ENCODE results near the gene FASN. TPM values are rescaled to one million over a fixed set of nuclear protein-coding genes. Genes with fewer than 3 reads are reported as not detected.

Gene FASN
- total and polyA plus RNA-seq, 2 of the 13 experiments (the other 11 are each of a cell fraction or from before 2014, with no cell fraction given), result 51.7 to 101 TPM

GRCh38 chr17:82051776-82052637 lies 46.0 kb downstream of the FASN start, which contains the start of the genes GPS1 and RFNG (continued):
- TF ChIP-seq JUND (CRISPR knock-in tag; IDR thresholded peaks at IDR 0.05) (no peak), POGZ (CRISPR knock-in tag; IDR thresholded peaks at IDR 0.05) (no peak), ZKSCAN1 (IDR thresholded peaks at IDR 0.05; ENCODE audit: low read length) (no peak), MBD4 (IDR thresholded peaks at IDR 0.05; ENCODE audit: borderline replicate concordance, low read length) (no peak), LCORL (IDR thresholded peaks at IDR 0.05) (no peak), LCORL (CRISPR knock-in tag; IDR thresholded peaks at IDR 0.05) (no peak), MED1 (CRISPR knock-in tag; IDR thresholded peaks at IDR 0.05) (peak; percentile 24; the same call in 1 of the 2 replicates), ZIK1 (CRISPR knock-in tag; IDR thresholded peaks at IDR 0.05; ENCODE audit: borderline replicate concordance, low read depth) (no peak), SATB2 (CRISPR knock-in tag; IDR thresholded peaks at IDR 0.05) (no peak), ZNF280B (CRISPR knock-in tag; IDR thresholded peaks at IDR 0.05; ENCODE audit: borderline replicate concordance) (no peak; the same call in 1 of the 2 replicates), MED13 (CRISPR knock-in tag; IDR thresholded peaks at IDR 0.05) (0 out of 2 replicates have a peak, but pooled peaks have one; percentile 3), CENPX (CRISPR knock-in tag; IDR thresholded peaks at IDR 0.05) (no peak), SP2 (CRISPR knock-in tag; IDR thresholded peaks at IDR 0.05) (peak; percentile 73), ZNF484 (CRISPR knock-in tag; IDR thresholded peaks at IDR 0.05; ENCODE audit: borderline replicate concordance, low read depth) (no peak), ZNF382 (CRISPR knock-in tag; IDR thresholded peaks at IDR 0.05; ENCODE audit: borderline replicate concordance) (no peak), ZBTB34 (CRISPR knock-in tag; IDR thresholded peaks at IDR 0.05) (no peak), CENPT (CRISPR knock-in tag; IDR thresholded peaks at IDR 0.05; ENCODE audit: low read depth) (no peak), EHMT2 (IDR thresholded peaks at IDR 0.05; ENCODE audit: borderline replicate concordance, low read depth, low read length) (no peak), ZNF670 (CRISPR knock-in tag; IDR thresholded peaks at IDR 0.05; ENCODE audit: borderline replicate concordance) (no peak), POLR2G (IDR thresholded peaks at IDR 0.05; ENCODE audit: low read depth, low read length) (peak; percentile 29; the same call in 1 of the 2 replicates), ATRX (CRISPR knock-in tag; IDR thresholded peaks at IDR 0.05; ENCODE audit: borderline replicate concordance) (no peak), PATZ1 (CRISPR knock-in tag; IDR thresholded peaks at IDR 0.05) (peak; percentile 69), SIN3A (IDR thresholded peaks at IDR 0.05; ENCODE audit: borderline replicate concordance, low read depth, low read length) (peak; percentile 67), HOXA5 (CRISPR knock-in tag; IDR thresholded peaks at IDR 0.05) (no peak), ZNF572 (CRISPR knock-in tag; IDR thresholded peaks at IDR 0.05) (no peak), ZFAT (CRISPR knock-in tag; conservative IDR thresholded peaks at IDR 0.05) (no peak), ZNF225 (CRISPR knock-in tag; IDR thresholded peaks at IDR 0.05) (no peak)

All from HepG2 (cell line).